ENCODE data around the gene ATOH8.

The ATOH8 gene

GRCh38 chr2:85785871-85786270 is 32.1 kb downstream of the ATOH8 start:
- peak overlapping the region in 1 of 2 experiments; percentile 61 for H3K14ac ChIP-seq (ENCODE audit: low read length in 2 of 2)
- H2BK12ac ChIP-seq (ENCODE audit: low read length in 2 of 2) = peak overlapping the region in 1 of 2 experiments; percentile 2
- H3K79me1 ChIP-seq (replicated peaks; ENCODE audit: low read length, poor library complexity, severe bottlenecking) = no peaks in the 10 kb centered on the region
- peaks cover 2 to 5% of the 10 kb centered on the region in 2 experiments for H3K27me3 ChIP-seq (ENCODE audit: control insufficient read depth in 1 of 2, insufficient read depth in 1 of 2, low read length in 2 of 2)
- H2BK5ac ChIP-seq (ENCODE audit: low read depth, low read length, poor library complexity, severe bottlenecking) = no peak overlapping the region
- DNase-seq = no peak
- H2BK15ac ChIP-seq (ENCODE audit: low read depth, poor library complexity, severe bottlenecking) = no peak overlapping the region
- no peak overlapping the region for H3K18ac ChIP-seq (ENCODE audit: low read depth in 1 of 2, low read length in 2 of 2)
- 78% methylated on average over 4 of the region's 4 CpGs for WGBS
- H3K36me3 ChIP-seq (ENCODE audit: control insufficient read depth in 1 of 2, insufficient read depth in 2 of 2, low read depth in 1 of 2, low read length in 2 of 2) = peaks cover 4 to 25% of the 10 kb centered on the region in 2 experiments
- H2AK5ac ChIP-seq (ENCODE audit: low read length, severe bottlenecking) = no peak overlapping the region
- H3K4me2 ChIP-seq (ENCODE audit: low read length, poor library complexity, severe bottlenecking) = no peak overlapping the region
- H4K91ac ChIP-seq (ENCODE audit: low read length) = no peak overlapping the region
- no peak overlapping the region for H3K27ac ChIP-seq (ENCODE audit: low read length, poor library complexity, severe bottlenecking)
- H3K4ac ChIP-seq (ENCODE audit: low read depth in 1 of 2, low read length in 2 of 2) = peak overlapping the region in 1 of 2 experiments; percentile 4
- peak overlapping the region; percentile 2 for H3K9ac ChIP-seq (ENCODE audit: low read length)
- H2AFZ ChIP-seq (ENCODE audit: low read depth, low read length) = no peak overlapping the region
- H2BK120ac ChIP-seq (ENCODE audit: low read depth, low read length) = no peak overlapping the region
- peaks cover 21% of the 10 kb centered on the region for H3K4me1 ChIP-seq (ENCODE audit: control insufficient read depth, insufficient read depth, low read depth, low read length)
- peak overlapping the region in 1 of 2 experiments; percentile 2 for H3K4me3 ChIP-seq (ENCODE audit: insufficient read depth in 1 of 2, low read depth in 1 of 2, low read length in 2 of 2)
- H3K23ac ChIP-seq (ENCODE audit: low read length in 2 of 2) = no peak overlapping the region
- no peaks in the 10 kb centered on the region for H3K9me3 ChIP-seq (ENCODE audit: control insufficient read depth, low read length)
- no peak overlapping the region for H4K8ac ChIP-seq (ENCODE audit: low read length)

- Histone ChIP-seq H4K8ac (ENCODE audit: low read length) (no peak overlapping the region), H3K27me3 (ENCODE audit: control insufficient read depth in 1 of 2, insufficient read depth in 1 of 2, low read length in 2 of 2) (peaks cover 5 to 6% of the 10 kb centered on the region in 2 experiments), H3K4me2 (ENCODE audit: low read length, poor library complexity, severe bottlenecking) (no peak overlapping the region), H3K18ac (ENCODE audit: low read depth in 1 of 2, low read length in 2 of 2) (no peak overlapping the region), H4K91ac (ENCODE audit: low read length) (no peak overlapping the region), H3K4me1 (ENCODE audit: control insufficient read depth, insufficient read depth, low read depth, low read length) (peaks cover 21% of the 10 kb centered on the region), H3K4me3 (ENCODE audit: insufficient read depth in 1 of 2, low read depth in 1 of 2, low read length in 2 of 2) (no peak overlapping the region), H2BK5ac (ENCODE audit: low read depth, low read length, poor library complexity, severe bottlenecking) (no peak overlapping the region), H2AK5ac (ENCODE audit: low read length, severe bottlenecking) (no peak overlapping the region), H3K79me1 (replicated peaks; ENCODE audit: low read length, poor library complexity, severe bottlenecking) (no peaks in the 10 kb centered on the region), H2BK120ac (ENCODE audit: low read depth, low read length) (no peak overlapping the region), H3K27ac (ENCODE audit: low read length, poor library complexity, severe bottlenecking) (no peak overlapping the region), H3K36me3 (ENCODE audit: control insufficient read depth in 1 of 2, insufficient read depth in 2 of 2, low read depth in 1 of 2, low read length in 2 of 2) (peaks cover 4 to 22% of the 10 kb centered on the region in 2 experiments), H2BK15ac (ENCODE audit: low read depth, poor library complexity, severe bottlenecking) (peak overlapping the region; percentile 90), H3K23ac (ENCODE audit: low read length in 2 of 2) (no peak overlapping the region), H3K9ac (ENCODE audit: low read length) (peak overlapping the region; percentile 2), H3K14ac (ENCODE audit: low read length in 2 of 2) (peak overlapping the region in 1 of 2 experiments; percentile 10), H2AFZ (ENCODE audit: low read depth, low read length) (no peak overlapping the region), H2BK12ac (ENCODE audit: low read length in 2 of 2) (peak overlapping the region; percentile 18 to 56), H3K4ac (ENCODE audit: low read depth in 1 of 2, low read length in 2 of 2) (no peak overlapping the region), H3K9me3 (ENCODE audit: control insufficient read depth, low read length) (no peaks in the 10 kb centered on the region)
- DNase-seq = no peak
- 93% methylated on average over 7 of the region's 7 CpGs for WGBS
These were observed 32.7 kb downstream of the ATOH8 start for GRCh38 chr2:85786444-85786843.

- H2BK120ac ChIP-seq (ENCODE audit: low read depth, low read length) = no peak overlapping the region
- DNase-seq = no peak
- no peak overlapping the region for H4K8ac ChIP-seq (ENCODE audit: low read length)
- no peak overlapping the region for H3K14ac ChIP-seq (ENCODE audit: low read length in 2 of 2)
- H3K36me3 ChIP-seq (ENCODE audit: control insufficient read depth in 1 of 2, insufficient read depth in 2 of 2, low read depth in 1 of 2, low read length in 2 of 2) = peaks cover 4 to 22% of the 10 kb centered on the region in 2 experiments
- no peak overlapping the region for H2BK5ac ChIP-seq (ENCODE audit: low read depth, low read length, poor library complexity, severe bottlenecking)
- H3K27me3 ChIP-seq (ENCODE audit: control insufficient read depth in 1 of 2, insufficient read depth in 1 of 2, low read length in 2 of 2) = peaks cover 5 to 9% of the 10 kb centered on the region in 2 experiments
- 95% methylated on average over 14 of the region's 14 CpGs for whole genome bisulfite sequencing
- H3K79me1 ChIP-seq (replicated peaks; ENCODE audit: low read length, poor library complexity, severe bottlenecking) = no peaks in the 10 kb centered on the region
- no peaks in the 10 kb centered on the region for H3K9me3 ChIP-seq (ENCODE audit: control insufficient read depth, low read length)
- no peak overlapping the region for H3K4me2 ChIP-seq (ENCODE audit: low read length, poor library complexity, severe bottlenecking)
- H2AK5ac ChIP-seq (ENCODE audit: low read length, severe bottlenecking) = no peak overlapping the region
- H3K23ac ChIP-seq (ENCODE audit: low read length in 2 of 2) = no peak overlapping the region
- no peak overlapping the region for H3K27ac ChIP-seq (ENCODE audit: low read length, poor library complexity, severe bottlenecking)
- H2BK12ac ChIP-seq (ENCODE audit: low read length in 2 of 2) = no peak overlapping the region
- H4K91ac ChIP-seq (ENCODE audit: low read length) = peak overlapping the region; percentile 34
- H3K4ac ChIP-seq (ENCODE audit: low read depth in 1 of 2, low read length in 2 of 2) = no peak overlapping the region
- no peak overlapping the region for H3K4me3 ChIP-seq (ENCODE audit: insufficient read depth in 1 of 2, low read depth in 1 of 2, low read length in 2 of 2)
- no peak overlapping the region for H2AFZ ChIP-seq (ENCODE audit: low read depth, low read length)
- H3K4me1 ChIP-seq (ENCODE audit: control insufficient read depth, insufficient read depth, low read depth, low read length) = peaks cover 24% of the 10 kb centered on the region
- peak overlapping the region; percentile 90 for H2BK15ac ChIP-seq (ENCODE audit: low read depth, poor library complexity, severe bottlenecking)
- no peak overlapping the region for H3K18ac ChIP-seq (ENCODE audit: low read depth in 1 of 2, low read length in 2 of 2)
- H3K9ac ChIP-seq (ENCODE audit: low read length) = no peak overlapping the region
These were observed 33.1 kb downstream of the ATOH8 start for GRCh38 chr2:85786865-85787264.

- no peak overlapping the region for H3K4me3 ChIP-seq (ENCODE audit: insufficient read depth in 1 of 2, low read depth in 1 of 2, low read length in 2 of 2)
- no peak for DNase-seq
- H3K36me3 ChIP-seq (ENCODE audit: control insufficient read depth in 1 of 2, insufficient read depth in 2 of 2, low read depth in 1 of 2, low read length in 2 of 2) = peaks cover 4 to 22% of the 10 kb centered on the region in 2 experiments
- no peak overlapping the region for H3K18ac ChIP-seq (ENCODE audit: low read depth in 1 of 2, low read length in 2 of 2)
- H4K91ac ChIP-seq (ENCODE audit: low read length) = no peak overlapping the region
- H2AFZ ChIP-seq (ENCODE audit: low read depth, low read length) = no peak overlapping the region
- no peak overlapping the region for H4K8ac ChIP-seq (ENCODE audit: low read length)
- peak overlapping the region; percentile 7 for H2BK15ac ChIP-seq (ENCODE audit: low read depth, poor library complexity, severe bottlenecking)
- no peak overlapping the region for H2BK5ac ChIP-seq (ENCODE audit: low read depth, low read length, poor library complexity, severe bottlenecking)
- H3K9me3 ChIP-seq (ENCODE audit: control insufficient read depth, low read length) = no peaks in the 10 kb centered on the region
- H3K4me1 ChIP-seq (ENCODE audit: control insufficient read depth, insufficient read depth, low read depth, low read length) = peaks cover 30% of the 10 kb centered on the region
- H2BK120ac ChIP-seq (ENCODE audit: low read depth, low read length) = no peak overlapping the region
- no peak overlapping the region for H3K14ac ChIP-seq (ENCODE audit: low read length in 2 of 2)
- H3K9ac ChIP-seq (ENCODE audit: low read length) = no peak overlapping the region
- no peak overlapping the region for H3K27ac ChIP-seq (ENCODE audit: low read length, poor library complexity, severe bottlenecking)
- WGBS = 77% methylated on average over 8 of the region's 8 CpGs
- H3K4ac ChIP-seq (ENCODE audit: low read depth in 1 of 2, low read length in 2 of 2) = no peak overlapping the region
- peaks cover 5 to 9% of the 10 kb centered on the region in 2 experiments for H3K27me3 ChIP-seq (ENCODE audit: control insufficient read depth in 1 of 2, insufficient read depth in 1 of 2, low read length in 2 of 2)
- H2BK12ac ChIP-seq (ENCODE audit: low read length in 2 of 2) = no peak overlapping the region
- no peak overlapping the region for H3K4me2 ChIP-seq (ENCODE audit: low read length, poor library complexity, severe bottlenecking)
- no peak overlapping the region for H2AK5ac ChIP-seq (ENCODE audit: low read length, severe bottlenecking)
- H3K23ac ChIP-seq (ENCODE audit: low read length in 2 of 2) = no peak overlapping the region
- H3K79me1 ChIP-seq (replicated peaks; ENCODE audit: low read length, poor library complexity, severe bottlenecking) = no peaks in the 10 kb centered on the region
These were observed 33.6 kb downstream of the ATOH8 start for GRCh38 chr2:85787282-85787980.

Data from mesenchymal stem cell (in vitro differentiated cells and primary cell).